Smooth muscle cell (in vitro differentiated cells): ENCODE data around the gene MSANTD1. TPM values are rescaled to one million over a fixed set of nuclear protein-coding genes. Genes with fewer than 3 reads are reported as not detected.

ENCODE experiments used
- DNase-seq: peaks from one replicate; lab custom pipeline; 2025; ENCODE audit not compliant: unreplicated experiment; lab: John Stamatoyannopoulos, UW
- H2AFZ ChIP-seq: fragments of 200-600 bp; sonication (generic); 2 replicates; pipeline ENCODE4 v1.6.0; 2016; ENCODE audit warnings: antibody characterized with exemption, low read depth, mild to moderate bottlenecking
- H3F3A ChIP-seq: fragments of 200-600 bp; sonication (generic); 2 replicates; pipeline ENCODE4 v1.6.0; 2017; ENCODE audit warnings: antibody characterized with exemption, low read depth
- H3K27ac ChIP-seq: fragments of 200-600 bp; sonication (generic); 2 replicates; pipeline ENCODE4 v1.5.1; 2016; ENCODE audit warnings: low read depth, mild to moderate bottlenecking
- H3K27me3 ChIP-seq: fragments of 200-600 bp; sonication (generic); 2 replicates; pipeline ENCODE4 v1.6.1; 2016; ENCODE audit warnings: low read depth, mild to moderate bottlenecking
- H3K36me3 ChIP-seq: fragments of 200-600 bp; sonication (generic); 2 replicates; pipeline ENCODE4 v1.5.1; 2016; ENCODE audit warnings: low read depth
- H3K4me1 ChIP-seq: fragments of 200-600 bp; sonication (generic); 2 replicates; pipeline ENCODE4 v1.5.1; 2016; ENCODE audit warnings: low read depth
- H3K4me2 ChIP-seq: fragments of 200-600 bp; sonication (generic); 2 replicates; pipeline ENCODE4 v1.6.0; 2016; ENCODE audit warnings: mild to moderate bottlenecking
- H3K4me3 ChIP-seq: fragments of 200-600 bp; sonication (generic); 2 replicates; pipeline ENCODE4 v1.5.1; 2016; ENCODE audit warnings: mild to moderate bottlenecking
- H3K79me2 ChIP-seq: fragments of 200-600 bp; sonication (generic); 2 replicates; pipeline ENCODE4 v1.6.0; 2016; ENCODE audit warnings: low read depth, mild to moderate bottlenecking
- H3K9ac ChIP-seq: fragments of 200-600 bp; sonication (generic); 2 replicates; pipeline ENCODE4 v1.6.0; 2016; ENCODE audit warnings: low read depth
- H3K9me3 ChIP-seq: fragments of 200-600 bp; sonication (generic); replicated peaks from 2 replicates; pipeline ENCODE4 v1.5.1; 2016; ENCODE audit warnings: low read depth
- H4K20me1 ChIP-seq: fragments of 200-600 bp; sonication (generic); 2 replicates; pipeline ENCODE4 v1.6.0; 2016; ENCODE audit warnings: low read depth
- CTCF ChIP-seq: fragments of 200-600 bp; sonication (generic); IDR thresholded peaks from 2 replicates; pipeline ENCODE4 v1.5.1; 2017; ENCODE audit warnings: borderline replicate concordance, mild to moderate bottlenecking, antibody characterized with exemption; ENCODE audit not compliant: insufficient read depth, poor library complexity, severe bottlenecking
- WGBS: methylation state at CpG from one replicate; pipeline ENCODE4 v1.1.7; 2016; ENCODE audit warnings: low lambda C conversion rate; 5-methylcytosine and 5-hydroxymethylcytosine counted together
- polyA plus RNA-seq: library from polyadenylated mRNA; unstranded; fragments of >200 nt; fragmentation: Nextera tagmentation; extraction: Ambion mirVana; gene quantifications from 2 replicates; pipeline ENCODE4 v1.2.1, GENCODE V29; 2016
- total RNA-seq: library from RNA; depleted of rRNA; stranded (reverse); fragments of >200 nt; gene quantifications from 2 replicates; pipeline ENCODE4 v1.2.3, GENCODE V29; 2014

MSANTD1 gene
- total and polyA plus RNA-seq, 2 experiments from 2014 or later: 0.30 to 1.4 TPM

- Histone ChIP-seq H3K4me1 (no peaks in the 10 kb centered on the region), H3K27me3 (no peaks in the 10 kb centered on the region), H4K20me1 (peaks cover 27% of the 10 kb centered on the region), H3K4me2 (no peak overlapping the region), H3K4me3 (no peak overlapping the region), H3K36me3 (no peaks in the 10 kb centered on the region), H3F3A (no peaks in the 10 kb centered on the region), H3K79me2 (no peaks in the 10 kb centered on the region), H3K9me3 (no peaks in the 10 kb centered on the region), H2AFZ (no peak overlapping the region), H3K9ac (no peak overlapping the region), H3K27ac (no peak overlapping the region)
- TF ChIP-seq CTCF: no peak
- DNase-seq: no peak
- WGBS: 58% methylated on average over 17 of the region's 17 CpGs
Measured at GRCh38 chr4:3241898-3242524, 6.9 kb upstream of the MSANTD1 start.

DNA sequence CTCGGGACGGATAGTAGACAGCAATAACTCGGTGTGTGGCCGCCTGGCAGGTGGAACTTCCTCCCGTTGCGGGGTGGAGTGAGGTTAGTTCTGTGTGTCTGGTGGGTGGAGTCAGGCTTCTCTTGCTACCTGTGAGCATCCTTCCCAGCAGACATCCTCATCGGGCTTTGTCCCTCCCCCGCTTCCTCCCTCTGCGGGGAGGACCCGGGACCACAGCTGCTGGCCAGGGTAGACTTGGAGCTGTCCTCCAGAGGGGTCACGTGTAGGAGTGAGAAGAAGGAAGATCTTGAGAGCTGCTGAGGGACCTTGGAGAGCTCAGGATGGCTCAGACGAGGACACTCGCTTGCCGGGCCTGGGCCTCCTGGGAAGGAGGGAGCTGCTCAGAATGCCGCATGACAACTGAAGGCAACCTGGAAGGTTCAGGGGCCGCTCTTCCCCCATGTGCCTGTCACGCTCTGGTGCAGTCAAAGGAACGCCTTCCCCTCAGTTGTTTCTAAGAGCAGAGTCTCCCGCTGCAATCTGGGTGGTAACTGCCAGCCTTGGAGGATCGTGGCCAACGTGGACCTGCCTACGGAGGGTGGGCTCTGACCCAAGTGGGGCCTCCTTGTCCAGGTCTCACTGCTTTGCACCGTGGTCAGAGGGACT, 5.7 kb upstream of the MSANTD1 start:
- H3K27me3 ChIP-seq: no peaks in the 10 kb centered on the region
- no peaks in the 10 kb centered on the region for H3F3A ChIP-seq
- no peak overlapping the region for H2AFZ ChIP-seq
- H3K4me3 ChIP-seq: no peak overlapping the region
- no peak overlapping the region for H3K27ac ChIP-seq
- H3K9me3 ChIP-seq: no peaks in the 10 kb centered on the region
- no peak for TF ChIP-seq CTCF
- no peak for DNase-seq
- H3K4me1 ChIP-seq: no peaks in the 10 kb centered on the region
- H3K36me3 ChIP-seq: no peaks in the 10 kb centered on the region
- H3K79me2 ChIP-seq: no peaks in the 10 kb centered on the region
- H4K20me1 ChIP-seq: peaks cover 27% of the 10 kb centered on the region
- no peak overlapping the region for H3K4me2 ChIP-seq
- 91% methylated on average over 23 of the region's 23 CpGs for WGBS
- no peak overlapping the region for H3K9ac ChIP-seq

- Histone ChIP-seq H3K79me2 (no peaks in the 10 kb centered on the region), H3K9ac (no peak overlapping the region), H3K27me3 (no peaks in the 10 kb centered on the region), H3F3A (no peaks in the 10 kb centered on the region), H3K27ac (no peak overlapping the region), H4K20me1 (peaks cover 27% of the 10 kb centered on the region), H2AFZ (no peak overlapping the region), H3K4me1 (no peaks in the 10 kb centered on the region), H3K4me3 (no peak overlapping the region), H3K36me3 (no peaks in the 10 kb centered on the region), H3K4me2 (no peak overlapping the region), H3K9me3 (no peaks in the 10 kb centered on the region)
- TF ChIP-seq CTCF: no peak
- WGBS: 86% methylated on average over 1 of the region's 1 CpG
- no peak for DNase-seq
Measured at GRCh38 chr4:3244002-3244401, 5.0 kb upstream of the MSANTD1 start.

DNA sequence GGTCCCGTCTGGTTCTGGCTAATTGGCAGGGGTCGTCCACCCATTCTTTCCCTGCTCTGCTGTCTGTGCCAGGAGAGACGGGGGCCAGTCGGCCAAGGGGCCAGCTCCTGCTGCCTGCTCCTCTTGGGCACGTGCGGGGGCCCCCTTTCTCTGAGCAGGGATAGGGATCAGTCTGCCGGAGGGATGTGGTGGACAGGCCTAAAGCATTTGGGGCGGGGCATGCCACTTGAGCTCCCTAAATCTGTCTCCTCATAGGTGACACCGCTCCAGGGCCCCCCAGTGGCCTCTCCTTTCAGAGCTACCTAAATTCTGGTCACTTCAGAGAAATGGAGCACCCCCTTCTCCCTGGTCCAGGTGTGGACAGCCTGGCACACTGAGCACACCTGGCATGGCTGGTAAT, 4.2 kb upstream of the MSANTD1 start:
- Histone ChIP-seq H3F3A (no peaks in the 10 kb centered on the region), H3K4me2 (no peak overlapping the region), H4K20me1 (peaks cover 27% of the 10 kb centered on the region), H2AFZ (no peak overlapping the region), H3K9me3 (no peaks in the 10 kb centered on the region), H3K79me2 (no peaks in the 10 kb centered on the region), H3K36me3 (no peaks in the 10 kb centered on the region), H3K4me1 (no peaks in the 10 kb centered on the region), H3K27me3 (no peaks in the 10 kb centered on the region), H3K9ac (no peak overlapping the region), H3K4me3 (no peak overlapping the region), H3K27ac (no peak overlapping the region)
- WGBS: 93% methylated on average over 9 of the region's 9 CpGs
- no peak for TF ChIP-seq CTCF
- no peak for DNase-seq
